HEK293 (cell line): ENCODE results near the gene MANSC4.

Source experiments
- REST ChIP-seq: fragments of 450-650 bp; formaldehyde crosslinking; IDR thresholded peaks from 2 replicates; pipeline ENCODE4 v1.5.1; 2016; ENCODE audit warnings: missing biosample characterization, missing genetic modification characterization
- ZNF350 ChIP-seq: fragments of 450-650 bp; formaldehyde crosslinking; IDR thresholded peaks from 2 replicates; pipeline ENCODE4 v1.5.0; 2017; ENCODE audit warnings: missing biosample characterization, mild to moderate bottlenecking, missing genetic modification characterization
- ZNF423 ChIP-seq: fragments of 450-650 bp; formaldehyde crosslinking; IDR thresholded peaks from 2 replicates; pipeline ENCODE4 v1.5.1; 2016; ENCODE audit warnings: missing biosample characterization, missing genetic modification characterization

GRCh38 chr12:27802936-27803335 lies 22.9 kb upstream of the MANSC4 start:
- TF ChIP-seq ZNF350 (no peak), ZNF423 (no peak), REST (tag by site-specific recombination) (no peak)
